OCI-LY7 (cell line): ENCODE results near the gene MATCAP1. TPM values are rescaled to one million over a fixed set of nuclear protein-coding genes. Genes with fewer than 3 reads are reported as not detected.

Source experiments
- BruUV-seq: library from RNA; stranded (reverse); fragments of 400-500 nt; replicated peaks from 2 replicates; lab custom pipeline; 2021; lab: Mats Ljungman, UMichigan
- CTCF ChIA-PET: fragments of 300-600 bp; sonication (Branson Sonifier 250); formaldehyde crosslinking; loops from one replicate; lab custom pipeline; 2022; ENCODE audit warnings: antibody characterized with exemption; ENCODE audit not compliant: unreplicated experiment; lab: Charles Lee
- POLR2A ChIA-PET: fragments of 300-600 bp; sonication (Branson Sonifier 250); formaldehyde crosslinking; loops from one replicate; lab custom pipeline; 2022; ENCODE audit warnings: antibody characterized with exemption; lab: Charles Lee
- DNase-seq: peaks from one replicate; pipeline ENCODE4 v3.0.0-alpha.2; 2015; ENCODE audit warnings: low spot score
- H2AFZ ChIP-seq: fragments of 200-600 bp; sonication (generic), shearing (Covaris generic); 2 replicates; pipeline ENCODE4 v1.6.1; 2014; ENCODE audit warnings: mild to moderate bottlenecking, antibody characterized with exemption, low read length, moderate library complexity
- H3K27ac ChIP-seq: fragments of 200-600 bp; sonication (generic); 2 replicates; pipeline ENCODE4 v1.5.1; 2014; ENCODE audit warnings: mixed run types, low read depth, mild to moderate bottlenecking, moderate library complexity, low read length, inconsistent platforms; ENCODE audit not compliant: poor library complexity, severe bottlenecking
- H3K36me3 ChIP-seq: fragments of 200-600 bp; sonication (generic); 2 replicates; pipeline ENCODE4 v1.6.1; 2014; ENCODE audit warnings: mild to moderate bottlenecking, antibody characterized with exemption, low read length, moderate library complexity, mixed read lengths; ENCODE audit not compliant: insufficient read depth
- H3K4me1 ChIP-seq: fragments of 200-600 bp; sonication (generic); 2 replicates; pipeline ENCODE4 v1.5.1; 2014; ENCODE audit warnings: mild to moderate bottlenecking, low read length; ENCODE audit not compliant: insufficient read depth, poor library complexity, severe bottlenecking
- H3K4me2 ChIP-seq: fragments of 200-600 bp; sonication (generic); 2 replicates; pipeline ENCODE4 v1.6.1; 2014; ENCODE audit warnings: mild to moderate bottlenecking, low read length
- H3K4me3 ChIP-seq: fragments of 200-600 bp; sonication (generic); 2 replicates; pipeline ENCODE4 v1.5.1; 2014; ENCODE audit warnings: mild to moderate bottlenecking, low read depth, low read length; ENCODE audit not compliant: poor library complexity, severe bottlenecking
- H3K79me2 ChIP-seq: fragments of 200-600 bp; sonication (generic); 2 replicates; pipeline ENCODE4 v1.6.1; 2016; ENCODE audit warnings: low read depth, mild to moderate bottlenecking, low read length, moderate library complexity, mixed read lengths; ENCODE audit not compliant: insufficient read depth
- H3K9me2 ChIP-seq: fragments of 200-600 bp; sonication (generic); 2 replicates; pipeline ENCODE4 v1.6.1; 2016; ENCODE audit warnings: mild to moderate bottlenecking, low read length, mixed read lengths; ENCODE audit not compliant: insufficient read depth
- H3K9me3 ChIP-seq: fragments of 200-600 bp; sonication (generic); 2 replicates; pipeline ENCODE4 v1.6.1; 2014; ENCODE audit warnings: mild to moderate bottlenecking, mixed run types, low read length, mixed read lengths
- H4K20me1 ChIP-seq: fragments of 200-600 bp; sonication (generic); 2 replicates; pipeline ENCODE4 v1.6.1; 2014; ENCODE audit warnings: mild to moderate bottlenecking, antibody characterized with exemption, low read length, moderate library complexity, mixed read lengths; ENCODE audit not compliant: insufficient read depth
- CTCF ChIP-seq: fragments of 200-600 bp; sonication (generic); conservative IDR thresholded peaks from 2 replicates; pipeline ENCODE4 v1.5.1; 2014; ENCODE audit warnings: mild to moderate bottlenecking, antibody characterized with exemption, low read length, moderate library complexity, mixed read lengths
- EZH2phosphoT487 ChIP-seq: fragments of 200-600 bp; sonication (generic); IDR thresholded peaks from 2 replicates; pipeline ENCODE4 v1.6.1; 2018; ENCODE audit warnings: low read depth, borderline replicate concordance, mild to moderate bottlenecking, mixed run types, antibody characterized with exemption, low read length, moderate library complexity, mixed read lengths
- intact Hi-C: fragments of 100-400 bp; cut with micrococcal nuclease; formaldehyde crosslinking; loops from one replicate; pipeline ENCODE4 v1.10.0; 2022; ENCODE audit not compliant: unreplicated experiment
- total RNA-seq, 2 experiments: library from RNA; depleted of rRNA in 1 of 2; stranded (reverse); fragments of >200 nt in 1 of 2; shearing (Covaris generic) in 1 of 2; gene quantifications; 2 replicates each; pipeline ENCODE4 v1.2.3, GENCODE V29; 2014 to 2022

Gene MATCAP1
- total RNA-seq, 2 experiments from 2014 or later, result 22.9 to 39.6 TPM

DNA sequence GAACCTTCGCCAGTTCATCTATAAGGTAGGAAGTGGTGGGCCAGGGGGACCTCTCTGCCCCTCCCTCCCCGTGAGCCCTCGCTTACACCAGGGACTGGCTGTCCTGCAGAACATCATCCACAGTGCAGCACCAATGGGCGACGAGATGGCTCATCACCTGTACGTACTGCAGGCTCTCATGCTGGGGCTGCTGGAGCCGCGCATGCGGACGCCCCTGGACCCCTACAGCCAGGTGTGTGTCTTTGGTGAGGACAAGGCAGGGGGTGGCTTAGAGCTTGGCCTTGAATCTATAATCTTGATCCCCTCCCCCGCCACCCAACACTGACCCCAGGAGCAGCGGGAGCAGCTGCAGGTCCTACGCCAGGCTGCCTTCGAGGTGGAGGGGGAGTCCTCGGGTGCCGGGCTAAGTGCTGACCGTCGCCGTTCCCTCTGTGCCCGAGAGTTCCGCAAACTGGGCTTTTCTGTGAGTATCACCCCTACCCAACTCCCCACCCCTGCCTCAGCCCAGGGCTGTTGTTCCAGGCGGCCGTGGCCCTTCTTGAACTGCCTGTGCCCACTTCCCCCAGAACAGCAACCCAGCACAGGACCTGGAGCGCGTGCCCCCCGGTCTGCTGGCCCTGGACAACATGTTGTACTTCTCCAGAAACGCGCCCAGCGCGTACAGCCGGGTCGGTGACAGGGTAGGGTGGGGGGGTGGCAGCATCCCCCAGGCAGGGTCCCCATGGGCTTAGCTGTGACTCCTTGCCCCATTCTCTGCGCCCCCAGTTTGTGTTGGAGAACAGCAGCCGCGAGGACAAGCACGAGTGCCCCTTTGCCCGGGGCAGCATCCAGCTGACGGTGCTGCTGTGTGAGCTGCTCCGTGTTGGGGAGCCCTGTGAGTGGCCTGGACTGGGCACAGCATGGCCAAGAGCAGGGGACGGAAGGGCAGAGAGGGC, 17.9 kb upstream of the MATCAP1 start:
- Histone ChIP-seq H3K9me2 (no peaks in the 10 kb centered on the region), H3K27ac (no peak overlapping the region), H3K9me3 (no peaks in the 10 kb centered on the region), H4K20me1 (no peaks in the 10 kb centered on the region), H3K4me2 (no peak overlapping the region), H2AFZ (no peak overlapping the region), H3K36me3 (peaks cover 74% of the 10 kb centered on the region), H3K4me1 (no peaks in the 10 kb centered on the region), H3K4me3 (no peak overlapping the region), H3K79me2 (no peaks in the 10 kb centered on the region)
- TF ChIP-seq EZH2phosphoT487 (no peak), CTCF (no peak)
- no TSS peak for BruUV-seq
- no peak for DNase-seq
- POLR2A ChIA-PET, result no interaction called here
- intact Hi-C loops, result no loop called here
- CTCF ChIA-PET, result interaction anchor here (0.6 kb wide), 1 partner anchor 97 kb away, joined by 3 read pairs; no protein-coding TSS in a partner anchor

DNA sequence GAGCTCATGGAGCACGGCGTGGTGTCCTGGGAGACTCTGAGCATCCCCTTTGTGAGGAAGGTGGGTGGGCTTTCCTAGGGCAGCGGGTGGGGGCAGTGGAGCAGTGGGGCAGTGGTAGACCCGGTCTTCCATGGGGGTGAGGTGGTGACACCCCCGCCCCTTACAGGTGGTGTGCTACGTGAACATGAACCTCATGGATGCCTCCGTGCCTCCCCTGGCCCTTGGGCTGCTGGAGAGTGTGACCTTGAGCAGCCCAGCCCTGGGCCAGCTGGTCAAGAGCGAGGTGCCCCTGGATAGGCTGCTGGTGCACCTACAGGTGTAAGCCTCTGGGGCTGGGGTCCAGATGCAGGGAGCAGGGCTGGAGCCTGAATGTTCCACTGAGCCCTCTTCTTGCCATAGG, 16.7 kb upstream of the MATCAP1 start:
- Histone ChIP-seq H3K79me2 (no peaks in the 10 kb centered on the region), H3K9me3 (no peaks in the 10 kb centered on the region), H4K20me1 (no peaks in the 10 kb centered on the region), H3K27ac (no peak overlapping the region), H3K4me1 (no peaks in the 10 kb centered on the region), H2AFZ (no peak overlapping the region), H3K4me3 (no peak overlapping the region), H3K9me2 (no peaks in the 10 kb centered on the region), H3K4me2 (no peak overlapping the region), H3K36me3 (peaks cover 86% of the 10 kb centered on the region)
- TF ChIP-seq CTCF (no peak), EZH2phosphoT487 (no peak)
- POLR2A ChIA-PET, result interaction anchor here (0.6 kb wide), 2 partner anchors 118 to 289 kb away, joined by 3 to 4 read pairs; no protein-coding TSS in a partner anchor
- CTCF ChIA-PET, result no interaction called here
- intact Hi-C loops, result no loop called here
- no peak for DNase-seq
- BruUV-seq, result no TSS peak

DNA sequence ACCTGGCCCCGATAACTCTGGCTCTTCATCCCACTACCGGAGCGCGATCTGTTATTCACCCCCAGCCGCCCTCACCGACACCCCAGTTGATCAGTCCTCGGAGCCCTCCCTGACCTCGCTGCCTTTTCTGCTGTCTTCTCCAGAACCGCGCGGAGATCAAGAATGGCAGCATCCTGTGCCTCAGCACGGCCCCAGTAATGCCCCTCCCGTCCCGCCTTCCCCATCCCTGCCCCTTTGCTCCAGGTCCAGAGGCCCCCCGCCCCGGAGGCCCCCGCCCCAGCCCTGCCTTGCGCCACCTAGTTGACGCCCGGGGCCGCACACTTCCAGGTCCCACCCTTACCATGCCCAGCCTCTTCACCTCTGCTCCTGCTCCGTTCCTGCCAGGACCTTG, 16.0 kb upstream of the MATCAP1 start:
- peaks cover 93% of the 10 kb centered on the region for H3K36me3 ChIP-seq
- H3K4me2 ChIP-seq, result no peak overlapping the region
- no TSS peak for BruUV-seq
- no peaks in the 10 kb centered on the region for H4K20me1 ChIP-seq
- ChIA-PET POLR2A (no interaction called here), CTCF (no interaction called here)
- no peak overlapping the region for H3K4me3 ChIP-seq
- no peak for DNase-seq
- no peak for TF ChIP-seq EZH2phosphoT487
- no peak; the same call in 1 of the 2 replicates for TF ChIP-seq CTCF
- intact Hi-C loops, result no loop called here
- no peaks in the 10 kb centered on the region for H3K9me3 ChIP-seq
- no peak overlapping the region for H3K27ac ChIP-seq
- no peak overlapping the region for H2AFZ ChIP-seq
- no peaks in the 10 kb centered on the region for H3K4me1 ChIP-seq
- no peaks in the 10 kb centered on the region for H3K9me2 ChIP-seq
- no peaks in the 10 kb centered on the region for H3K79me2 ChIP-seq
